Mucosa of stomach (tissue), 1 donor: ENCODE measurements around the gene RASSF7.

ENCODE experiments used
- H3K27me3 ChIP-seq: one replicate; pipeline ENCODE4 v1.7.0; 2013; ENCODE audit warnings: mild to moderate bottlenecking, low read length; ENCODE audit not compliant: control insufficient read depth, insufficient read depth
- H3K36me3 ChIP-seq: one replicate; pipeline ENCODE4 v1.7.0; 2013; ENCODE audit warnings: low read length; ENCODE audit not compliant: control insufficient read depth, insufficient read depth
- H3K4me1 ChIP-seq: one replicate; pipeline ENCODE4 v1.7.0; 2013; ENCODE audit warnings: mild to moderate bottlenecking, low read length; ENCODE audit not compliant: control insufficient read depth, insufficient read depth
- H3K4me3 ChIP-seq: one replicate; pipeline ENCODE4 v1.7.0; 2013; ENCODE audit warnings: low read length
- H3K9ac ChIP-seq: one replicate; pipeline ENCODE4 v1.7.0; 2013; ENCODE audit warnings: mild to moderate bottlenecking, low read length, moderate library complexity
- H3K9me3 ChIP-seq: one replicate; pipeline ENCODE4 v1.7.0; 2013; ENCODE audit warnings: mild to moderate bottlenecking, low read length, moderate library complexity; ENCODE audit not compliant: control insufficient read depth
- donor health status: Pancreatic carcinoma.

The RASSF7 gene

GRCh38 chr11:577611-577894 is 16.8 kb downstream of the RASSF7 start:
- H3K4me3 ChIP-seq: peak overlapping the region; percentile 77
- no peaks in the 10 kb centered on the region for H3K9me3 ChIP-seq
- peaks cover 7% of the 10 kb centered on the region for H3K27me3 ChIP-seq
- H3K36me3 ChIP-seq: no peaks in the 10 kb centered on the region
- H3K9ac ChIP-seq: peak overlapping the region; percentile 79
- H3K4me1 ChIP-seq: peaks cover 46% of the 10 kb centered on the region

- peaks cover 46% of the 10 kb centered on the region for H3K4me1 ChIP-seq
- H3K4me3 ChIP-seq: peak overlapping the region; percentile 77
- H3K36me3 ChIP-seq: no peaks in the 10 kb centered on the region
- peaks cover 7% of the 10 kb centered on the region for H3K27me3 ChIP-seq
- peak overlapping the region; percentile 79 for H3K9ac ChIP-seq
- no peaks in the 10 kb centered on the region for H3K9me3 ChIP-seq
These were observed 17.7 kb downstream of the RASSF7 start for GRCh38 chr11:578276-579035.

GRCh38 chr11:579830-580601 is 19.2 kb downstream of the RASSF7 start:
- Histone ChIP-seq H3K4me3 (no peak overlapping the region), H3K9me3 (no peaks in the 10 kb centered on the region), H3K9ac (peak overlapping the region; percentile 2), H3K27me3 (peaks cover 4% of the 10 kb centered on the region), H3K36me3 (no peaks in the 10 kb centered on the region), H3K4me1 (peaks cover 37% of the 10 kb centered on the region)

- no peak overlapping the region for H3K9ac ChIP-seq
- no peaks in the 10 kb centered on the region for H3K9me3 ChIP-seq
- H3K4me3 ChIP-seq: no peak overlapping the region
- no peaks in the 10 kb centered on the region for H3K27me3 ChIP-seq
- no peaks in the 10 kb centered on the region for H3K36me3 ChIP-seq
- peaks cover 39% of the 10 kb centered on the region for H3K4me1 ChIP-seq
These were observed 20.6 kb downstream of the RASSF7 start for GRCh38 chr11:581342-581741.

- H3K27me3 ChIP-seq: no peaks in the 10 kb centered on the region
- H3K4me1 ChIP-seq: peaks cover 40% of the 10 kb centered on the region
These were observed 21.0 kb downstream of the RASSF7 start for GRCh38 chr11:581752-582151.

GRCh38 chr11:584287-584686 is 23.5 kb downstream of the RASSF7 start:
- H3K4me3 ChIP-seq: no peak overlapping the region
- H3K4me1 ChIP-seq: peaks cover 19% of the 10 kb centered on the region
- H3K9me3 ChIP-seq: no peaks in the 10 kb centered on the region
- no peaks in the 10 kb centered on the region for H3K27me3 ChIP-seq
- H3K36me3 ChIP-seq: no peaks in the 10 kb centered on the region
- no peak overlapping the region for H3K9ac ChIP-seq

More at GRCh38 chr11:581752-582151, 21.0 kb downstream of the RASSF7 start:
- Histone ChIP-seq H3K9ac (no peak overlapping the region), H3K9me3 (no peaks in the 10 kb centered on the region), H3K4me3 (no peak overlapping the region), H3K36me3 (no peaks in the 10 kb centered on the region)

GRCh38 chr11:586376-587316 is 25.9 kb downstream of the RASSF7 start:
- peaks cover 7% of the 10 kb centered on the region for H3K4me1 ChIP-seq
- H3K4me3 ChIP-seq: no peak overlapping the region
- no peaks in the 10 kb centered on the region for H3K27me3 ChIP-seq
- H3K9ac ChIP-seq: no peak overlapping the region
- no peaks in the 10 kb centered on the region for H3K9me3 ChIP-seq
- H3K36me3 ChIP-seq: no peaks in the 10 kb centered on the region

- no peaks in the 10 kb centered on the region for H3K27me3 ChIP-seq
These were observed 26.8 kb downstream of the RASSF7 start for GRCh38 chr11:587546-587945.

GRCh38 chr11:587978-588380 is 27.2 kb downstream of the RASSF7 start:
- no peaks in the 10 kb centered on the region for H3K36me3 ChIP-seq
- no peak overlapping the region for H3K9ac ChIP-seq
- H3K4me3 ChIP-seq: no peak overlapping the region
- H3K27me3 ChIP-seq: no peaks in the 10 kb centered on the region
- no peaks in the 10 kb centered on the region for H3K9me3 ChIP-seq
- peaks cover 7% of the 10 kb centered on the region for H3K4me1 ChIP-seq

More at GRCh38 chr11:587546-587945, 26.8 kb downstream of the RASSF7 start:
- Histone ChIP-seq H3K36me3 (no peaks in the 10 kb centered on the region), H3K4me3 (no peak overlapping the region), H3K4me1 (peaks cover 7% of the 10 kb centered on the region), H3K9ac (no peak overlapping the region), H3K9me3 (no peaks in the 10 kb centered on the region)

GRCh38 chr11:589798-590197 is 29.0 kb downstream of the RASSF7 start:
- Histone ChIP-seq H3K4me1 (peaks cover 7% of the 10 kb centered on the region), H3K36me3 (no peaks in the 10 kb centered on the region), H3K9me3 (no peaks in the 10 kb centered on the region), H3K9ac (no peak overlapping the region), H3K4me3 (no peak overlapping the region), H3K27me3 (no peaks in the 10 kb centered on the region)

- H3K9ac ChIP-seq: no peak overlapping the region
- peaks cover 5% of the 10 kb centered on the region for H3K4me1 ChIP-seq
- no peaks in the 10 kb centered on the region for H3K36me3 ChIP-seq
- H3K4me3 ChIP-seq: no peak overlapping the region
- no peaks in the 10 kb centered on the region for H3K9me3 ChIP-seq
- H3K27me3 ChIP-seq: no peaks in the 10 kb centered on the region
These were observed 30.2 kb downstream of the RASSF7 start for GRCh38 chr11:590997-591396.

- no peaks in the 10 kb centered on the region for H3K27me3 ChIP-seq
- no peak overlapping the region for H3K9ac ChIP-seq
- no peak overlapping the region for H3K4me3 ChIP-seq
- H3K4me1 ChIP-seq: no peaks in the 10 kb centered on the region
- H3K36me3 ChIP-seq: peaks cover 4% of the 10 kb centered on the region
- no peaks in the 10 kb centered on the region for H3K9me3 ChIP-seq
These were observed 31.7 kb downstream of the RASSF7 start for GRCh38 chr11:592501-592900.
